H1 (cell line): ENCODE measurements around the gene VPS26A. TPM values are rescaled to one million over a fixed set of nuclear protein-coding genes. Genes with fewer than 3 reads are reported as not detected.

Experiments used
- CTCF ChIA-PET: fragments of 300-600 bp; sonication (Branson Sonifier 250); formaldehyde crosslinking; loops from one replicate; lab custom pipeline; 2021; ENCODE audit not compliant: partially characterized antibody; lab: Charles Lee
- POLR2A ChIA-PET: fragments of 300-600 bp; sonication (Branson Sonifier 250); formaldehyde crosslinking; loops from one replicate; lab custom pipeline; 2021; ENCODE audit warnings: inconsistent platforms; ENCODE audit not compliant: partially characterized antibody; lab: Charles Lee
- DNase-seq, 2 experiments: peaks; one replicate each; pipeline versions ENCODE4 v3.0.0 to v3.0.0-alpha.2; 2010 to 2022; ENCODE audit warnings: low spot score in 2 of 2, low read depth in 1 of 2, mixed read lengths in 1 of 2
- FAIRE-seq: peaks from 2 replicates; lab custom pipeline; 2011; peaks lifted over from hg19 to GRCh38; lab: Jason Lieb, UNC
- H2AFZ ChIP-seq: 2 replicates; pipeline ENCODE4 v1.8.1; 2012; ENCODE audit warnings: low read length, inconsistent platforms
- H2AK5ac ChIP-seq: 2 replicates; pipeline ENCODE4 v1.6.1; 2013; ENCODE audit warnings: low read depth, low read length
- H2BK120ac ChIP-seq: replicated peaks from 2 replicates; pipeline ENCODE3; 2013; ENCODE audit warnings: low read depth, low read length, inconsistent platforms
- H2BK12ac ChIP-seq: 2 replicates; pipeline ENCODE4 v1.6.1; 2013; ENCODE audit warnings: low read depth, low read length
- H2BK15ac ChIP-seq: 2 replicates; pipeline ENCODE4 v1.6.1; 2013; ENCODE audit warnings: low read length
- H2BK20ac ChIP-seq: 2 replicates; pipeline ENCODE4 v1.6.1; 2013; ENCODE audit warnings: low read length
- H2BK5ac ChIP-seq: 2 replicates; pipeline ENCODE4 v1.6.1; 2013; ENCODE audit warnings: low read depth, low read length
- H3K14ac ChIP-seq: 2 replicates; pipeline ENCODE4 v1.6.1; 2013; ENCODE audit warnings: inconsistent platforms; ENCODE audit not compliant: insufficient read length
- H3K18ac ChIP-seq: 2 replicates; pipeline ENCODE4 v1.6.1; 2013; ENCODE audit warnings: low read length; ENCODE audit errors: extremely low read depth
- H3K23ac ChIP-seq: 2 replicates; pipeline ENCODE4 v1.6.1; 2013; ENCODE audit warnings: inconsistent platforms; ENCODE audit not compliant: insufficient read length
- H3K23me2 ChIP-seq: 2 replicates; pipeline ENCODE4 v1.6.1; 2013; ENCODE audit warnings: low read depth, low read length
- H3K27ac ChIP-seq: 2 replicates; pipeline ENCODE4 v1.6.1; 2011; ENCODE audit warnings: low read depth, low read length, inconsistent platforms
- H3K27me3 ChIP-seq, 4 experiments: replicated peaks in 1 of 4; 1 replicate in 1 of 4; 2 replicates in 3 of 4; pipeline versions ENCODE4 v1.6.1 to v1.8.1; 2011 to 2013; ENCODE audit warnings: low read length in 3 of 4, mild to moderate bottlenecking in 3 of 4, inconsistent platforms in 2 of 4, mixed read lengths in 2 of 4, moderate library complexity in 1 of 4; ENCODE audit not compliant: control insufficient read depth in 3 of 4, insufficient read depth in 3 of 4; ENCODE audit errors: extremely low read depth in 1 of 4
- H3K36me3 ChIP-seq, 4 experiments: 2 replicates each; pipeline versions ENCODE4 v1.6.1 to v1.8.1; 2011 to 2013; ENCODE audit warnings: mild to moderate bottlenecking in 4 of 4, low read length in 3 of 4, moderate library complexity in 2 of 4, control low read depth in 1 of 4, inconsistent platforms in 1 of 4; ENCODE audit not compliant: insufficient read depth in 4 of 4, control insufficient read depth in 2 of 4
- H3K4ac ChIP-seq: replicated peaks from 2 replicates; pipeline ENCODE3; 2013; ENCODE audit warnings: low read length, low read depth, mixed read lengths, inconsistent platforms; ENCODE audit not compliant: insufficient read length
- H3K4me1 ChIP-seq, 4 experiments: replicated peaks in 1 of 4; 1 replicate in 1 of 4; 2 replicates in 3 of 4; pipeline versions ENCODE4 v1.6.1 to v1.8.1; 2011 to 2013; ENCODE audit warnings: low read length in 3 of 4, inconsistent platforms in 2 of 4, mixed read lengths in 1 of 4; ENCODE audit not compliant: insufficient read depth in 4 of 4, control insufficient read depth in 3 of 4
- H3K4me2 ChIP-seq, 2 experiments: 2 replicates each; pipeline versions ENCODE4 v1.6.1 to v1.8.1; 2011 to 2013; ENCODE audit warnings: low read depth in 2 of 2, low read length in 2 of 2, control low read depth in 1 of 2, inconsistent platforms in 1 of 2, mild to moderate bottlenecking in 1 of 2; ENCODE audit not compliant: insufficient read depth in 1 of 2
- H3K4me3 ChIP-seq, 4 experiments: fragments of 200-600, 300-600 bp in 1 of 4; sonication (generic), shearing (Covaris generic), sonication (Bioruptor Twin) in 1 of 4; 2 replicates each; pipeline versions ENCODE4 v1.5.1 to v1.8.1; 2011 to 2016; ENCODE audit warnings: low read length in 4 of 4, low read depth in 3 of 4, control low read depth in 2 of 4, inconsistent platforms in 2 of 4, mild to moderate bottlenecking in 2 of 4, mixed read lengths in 1 of 4, moderate library complexity in 1 of 4; ENCODE audit not compliant: insufficient read depth in 2 of 4; ENCODE audit errors: extremely low read depth in 1 of 4
- H3K56ac ChIP-seq: replicated peaks from 2 replicates; pipeline ENCODE3; 2013; ENCODE audit warnings: low read depth, mild to moderate bottlenecking, mixed read lengths, low read length, inconsistent platforms; ENCODE audit not compliant: insufficient read length
- H3K79me1 ChIP-seq: 2 replicates; pipeline ENCODE4 v1.6.1; 2013; ENCODE audit warnings: low read depth, low read length, control low read depth
- H3K79me2 ChIP-seq, 2 experiments: 2 replicates each; pipeline versions ENCODE4 v1.6.1 to v1.8.1; 2012 to 2013; ENCODE audit warnings: low read length in 2 of 2, mild to moderate bottlenecking in 2 of 2, inconsistent platforms in 1 of 2; ENCODE audit not compliant: insufficient read depth in 2 of 2, control insufficient read depth in 1 of 2
- H3K9ac ChIP-seq, 4 experiments: replicated peaks in 1 of 4; 1 replicate in 1 of 4; 2 replicates in 3 of 4; pipeline versions ENCODE4 v1.6.1 to v1.8.1; 2011 to 2013; ENCODE audit warnings: low read depth in 3 of 4, low read length in 3 of 4, control low read depth in 2 of 4, mild to moderate bottlenecking in 2 of 4, moderate library complexity in 2 of 4, inconsistent platforms in 1 of 4; ENCODE audit errors: extremely low read depth in 1 of 4
- H3K9me3 ChIP-seq, 2 experiments: 2 replicates each; pipeline versions ENCODE4 v1.6.1 to v1.8.1; 2012 to 2013; ENCODE audit warnings: mild to moderate bottlenecking in 2 of 2, moderate library complexity in 2 of 2, control low read depth in 1 of 2, inconsistent platforms in 1 of 2, low read depth in 1 of 2, low read length in 1 of 2, mixed read lengths in 1 of 2; ENCODE audit not compliant: insufficient read depth in 2 of 2
- H4K20me1 ChIP-seq, 2 experiments: replicated peaks in 1 of 2; 2 replicates each; pipeline versions ENCODE3 to v1.8.1; 2011 to 2013; ENCODE audit warnings: inconsistent platforms in 2 of 2, low read length in 2 of 2, mild to moderate bottlenecking in 1 of 2; ENCODE audit not compliant: insufficient read depth in 2 of 2, control insufficient read depth in 1 of 2
- H4K5ac ChIP-seq: 2 replicates; pipeline ENCODE4 v1.6.1; 2013; ENCODE audit warnings: low read length, low read depth, mixed read lengths, inconsistent platforms; ENCODE audit not compliant: insufficient read length
- H4K8ac ChIP-seq: 2 replicates; pipeline ENCODE4 v1.8.0; 2013; ENCODE audit warnings: mild to moderate bottlenecking, moderate library complexity, low read length, inconsistent platforms; ENCODE audit not compliant: insufficient read depth; ENCODE audit errors: extremely low read depth
- H4K91ac ChIP-seq: replicated peaks from 2 replicates; pipeline ENCODE3; 2013; ENCODE audit warnings: low read length, mixed read lengths, inconsistent platforms; ENCODE audit not compliant: insufficient read length
- CHD1 ChIP-seq: IDR thresholded peaks from 2 replicates; pipeline ENCODE4 v1.6.1; 2012; ENCODE audit warnings: low read depth, low read length, improper control_type of control experiment
- NANOG ChIP-seq: IDR thresholded peaks from 2 replicates; pipeline ENCODE4 v1.6.1; 2011; ENCODE audit warnings: low read length, low read depth, mild to moderate bottlenecking, inconsistent platforms; ENCODE audit not compliant: insufficient read depth, poor library complexity, severe bottlenecking
- RAD21 ChIP-seq, 2 experiments: IDR thresholded peaks in 1 of 2; conservative IDR thresholded peaks in 1 of 2; 2 replicates each; pipeline ENCODE4 v1.6.1; 2011; ENCODE audit warnings: low read depth in 2 of 2, low read length in 2 of 2, improper control_type of control experiment in 1 of 2, inconsistent platforms in 1 of 2, mild to moderate bottlenecking in 1 of 2, moderate library complexity in 1 of 2
- SIN3A ChIP-seq, 2 experiments: IDR thresholded peaks in 1 of 2; conservative IDR thresholded peaks in 1 of 2; 2 replicates each; pipeline ENCODE4 v1.6.1; 2011 to 2012; ENCODE audit warnings: low read length in 2 of 2, improper control_type of control experiment in 1 of 2, low read depth in 1 of 2, mild to moderate bottlenecking in 1 of 2
- WGBS, 2 experiments: shearing (Covaris generic) in 1 of 2; methylation state at CpG; one replicate each; pipeline versions ENCODE4 v1.1.6 to v1.1.7; 2013 to 2015; ENCODE audit warnings: low lambda C conversion rate in 2 of 2, mixed read lengths in 2 of 2, inconsistent platforms in 1 of 2, low coverage in 1 of 2, missing lambda C conversion rate in 1 of 2; ENCODE audit not compliant: insufficient replicate concordance in 2 of 2, insufficient coverage in 1 of 2, insufficient read length in 1 of 2; ENCODE audit errors: extremely low coverage in 1 of 2, missing lambda C conversion rate in 1 of 2; 5-methylcytosine and 5-hydroxymethylcytosine counted together
- polyA plus RNA-seq, 7 experiments: library from polyadenylated mRNA; depleted of rRNA in 3 of 7; stranded (reverse) in 5 of 7; unstranded in 2 of 7; fragments of >200 nt in 5 of 7; fragments of 200-250 nt in 2 of 7; gene quantifications; 1 replicate in 5 of 7; 2 replicates in 1 of 7; 4 replicates in 1 of 7; pipeline versions ENCODE4 v1.2.1 to v1.2.3, GENCODE V29; 2011 to 2013; ENCODE audit warnings: missing spikeins in 2 of 7, mixed read lengths in 2 of 7
- total RNA-seq: library from RNA; stranded (reverse); fragmentation: NEBNext Ultra II Directional; extraction: Animal tissue kit (Norgen Biotek cat#: 25700); gene quantifications from 2 replicates; pipeline ENCODE4 v1.2.1, GENCODE V29; 2021

VPS26A gene
- total and polyA plus RNA-seq, 2 of the 8 experiments (the other 6 are each of a cell fraction or from before 2014, with no cell fraction given), result 10.7 to 44.8 TPM

GRCh38 chr10:69078311-69078710 lies 45.7 kb upstream of the VPS26A start:
- H3K4me3 ChIP-seq, result no peak overlapping the region
- ChIA-PET CTCF (interaction anchor here (1.4 to 6.6 kb wide), 2 partner anchors 15 to 91 kb away, joined by 3 to 43 read pairs; no protein-coding TSS in a partner anchor), POLR2A (no interaction called here)
- WGBS, 2 experiments, result 88% methylated on average over 2 of the region's 2 CpGs; no CpG with 5 or more reads in 1 of the 2 experiments
- no peak overlapping the region for H3K18ac ChIP-seq
- no peak overlapping the region for H2BK12ac ChIP-seq
- no peak overlapping the region for H3K14ac ChIP-seq
- H4K20me1 ChIP-seq, result no peaks in the 10 kb centered on the region
- no peak overlapping the region for H4K5ac ChIP-seq
- no peak overlapping the region for H4K91ac ChIP-seq
- no peaks in the 10 kb centered on the region for H3K27me3 ChIP-seq
- no peak for FAIRE-seq
- H2BK5ac ChIP-seq, result no peak overlapping the region
- no peaks in the 10 kb centered on the region for H3K23me2 ChIP-seq
- H3K23ac ChIP-seq, result no peak overlapping the region
- H2BK15ac ChIP-seq, result no peak overlapping the region
- H3K56ac ChIP-seq, result no peak overlapping the region
- no peaks in the 10 kb centered on the region for H3K4me1 ChIP-seq
- no peak overlapping the region for H2BK120ac ChIP-seq
- no peaks in the 10 kb centered on the region for H3K79me1 ChIP-seq
- H3K9me3 ChIP-seq, result no peaks in the 10 kb centered on the region
- no peak overlapping the region for H3K9ac ChIP-seq
- no peak overlapping the region for H3K27ac ChIP-seq
- TF ChIP-seq CHD1 (no peak), RAD21 (IDR thresholded peaks at IDR 0.05 in 1 of 2, conservative IDR thresholded peaks at IDR 0.05 in 1 of 2; ENCODE audit: low read depth in 2 of 2, low read length in 2 of 2) (no peak), NANOG (no peak), SIN3A (conservative IDR thresholded peaks at IDR 0.05 in 1 of 2, IDR thresholded peaks at IDR 0.05 in 1 of 2; ENCODE audit: low read depth in 1 of 2, low read length in 2 of 2) (no peak)
- H2AK5ac ChIP-seq, result no peak overlapping the region; the same call in 1 of the 2 replicates
- H2AFZ ChIP-seq, result no peak overlapping the region
- no peaks in the 10 kb centered on the region for H3K36me3 ChIP-seq
- H3K4me2 ChIP-seq, result no peak overlapping the region
- H3K4ac ChIP-seq, result no peak overlapping the region
- no peak overlapping the region for H2BK20ac ChIP-seq
- no peak overlapping the region for H4K8ac ChIP-seq
- DNase-seq, result no peak
- H3K79me2 ChIP-seq, result no peaks in the 10 kb centered on the region
